Glutamatergic neuron (in vitro differentiated cells): ENCODE results near the gene PKMYT1. TPM values are rescaled to one million over a fixed set of nuclear protein-coding genes. Genes with fewer than 3 reads are reported as not detected.
"Not testable (repeated sequence)": the region's sequence is repeated elsewhere in the genome, so short reads cannot be mapped to it uniquely, and the experiment has no call there.

Experiments
- DNase-seq: peaks from one replicate; pipeline ENCODE4 v3.0.0; 2022
- H3K27ac Mint-ChIP-seq: one replicate; pipeline ENCODE4 v1.8.0; 2020; ENCODE audit warnings: mild to moderate bottlenecking, mixed read lengths, inconsistent platforms; ENCODE audit not compliant: unreplicated experiment
- H3K27me3 Mint-ChIP-seq: one replicate; pipeline ENCODE4 v1.8.0; 2020; ENCODE audit warnings: mild to moderate bottlenecking, moderate library complexity, mixed read lengths, inconsistent platforms; ENCODE audit not compliant: unreplicated experiment
- H3K36me3 Mint-ChIP-seq: one replicate; pipeline ENCODE4 v1.8.0; 2020; ENCODE audit warnings: mild to moderate bottlenecking, mixed read lengths, inconsistent platforms; ENCODE audit not compliant: unreplicated experiment
- H3K4me1 Mint-ChIP-seq: one replicate; pipeline ENCODE4 v1.8.0; 2020; ENCODE audit warnings: mild to moderate bottlenecking, low read depth, mixed read lengths, inconsistent platforms; ENCODE audit not compliant: unreplicated experiment
- H3K4me3 Mint-ChIP-seq: one replicate; pipeline ENCODE4 v1.8.0; 2020; ENCODE audit warnings: mild to moderate bottlenecking, mixed read lengths, inconsistent platforms; ENCODE audit not compliant: unreplicated experiment
- H3K9me3 Mint-ChIP-seq: one replicate; pipeline ENCODE4 v1.8.0; 2020; ENCODE audit warnings: mild to moderate bottlenecking, moderate library complexity, mixed read lengths, inconsistent platforms; ENCODE audit not compliant: unreplicated experiment
- CTCF ChIP-seq: fragments of 200-600 bp; sonication (generic); IDR thresholded peaks from one replicate; pipeline ENCODE4 v1.5.0; 2021; ENCODE audit not compliant: partially characterized antibody, unreplicated experiment
- total RNA-seq: library from RNA; stranded (reverse); fragmentation: NEBNext Ultra II Directional; extraction: Animal tissue kit (Norgen Biotek cat#: 25700); gene quantifications from one replicate; pipeline ENCODE4 v1.2.1, GENCODE V29; 2021; ENCODE audit not compliant: unreplicated experiment

PKMYT1 gene
- total RNA-seq, 1 donor from 2014 or later = 8.5 TPM

DNA sequence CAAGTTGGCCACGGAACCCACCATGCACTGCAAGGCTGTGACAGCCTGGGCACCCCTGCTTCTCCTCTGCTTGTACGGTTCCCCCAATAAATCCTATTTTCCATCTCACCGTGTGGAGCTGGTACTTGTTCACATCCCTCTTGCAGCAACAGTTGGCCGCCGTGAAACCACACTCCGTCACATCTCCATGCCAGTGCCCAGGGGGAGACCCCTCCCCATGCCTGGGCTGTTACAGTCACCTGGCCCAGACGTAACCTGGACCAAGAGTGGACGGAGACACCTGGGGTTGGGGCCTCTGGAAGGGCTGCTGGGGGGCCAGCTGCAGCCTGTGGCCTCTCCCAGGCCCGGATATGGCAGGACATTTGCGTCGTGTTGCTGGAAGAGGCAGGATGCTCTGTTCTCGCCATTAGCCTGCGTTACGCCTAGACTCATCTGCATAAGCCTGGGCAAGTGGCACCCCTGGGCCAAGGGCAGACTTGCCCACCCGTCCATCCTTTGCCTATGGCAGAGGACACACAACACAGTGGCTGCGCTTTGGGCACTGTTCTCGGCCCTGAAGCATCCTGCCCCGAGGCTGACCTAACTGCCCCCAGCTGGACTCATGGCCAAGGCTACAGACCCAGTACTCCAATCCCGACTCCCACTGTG is 30.4 kb downstream of the PKMYT1 start:
- Mint-ChIP-seq H3K4me1 (peaks cover 11% of the 10 kb centered on the region), H3K36me3 (peaks cover 8% of the 10 kb centered on the region), H3K27ac (no peak overlapping the region), H3K9me3 (peaks cover 2% of the 10 kb centered on the region), H3K4me3 (no peak overlapping the region), H3K27me3 (peaks cover 11% of the 10 kb centered on the region)
- no peak for TF ChIP-seq CTCF
- no peak for DNase-seq

- no peak for TF ChIP-seq CTCF
- H3K27ac Mint-ChIP-seq = peak overlapping the region; percentile 17
Measured at GRCh38 chr16:2948807-2949704, 31.2 kb downstream of the PKMYT1 start.

GRCh38 chr16:2946649-2947048 is 33.6 kb downstream of the PKMYT1 start:
- Mint-ChIP-seq H3K27me3 (no peaks in the 10 kb centered on the region), H3K4me1 (peaks cover 2% of the 10 kb centered on the region), H3K4me3 (no peak overlapping the region), H3K9me3 (peaks cover 2% of the 10 kb centered on the region), H3K36me3 (peaks cover 8% of the 10 kb centered on the region), H3K27ac (no peak overlapping the region)
- TF ChIP-seq CTCF = no peak
- no peak for DNase-seq

More at GRCh38 chr16:2948807-2949704, 31.2 kb downstream of the PKMYT1 start:
- Mint-ChIP-seq H3K27me3 (peaks cover 8% of the 10 kb centered on the region), H3K9me3 (peaks cover 2% of the 10 kb centered on the region), H3K36me3 (peaks cover 8% of the 10 kb centered on the region), H3K4me3 (no peak overlapping the region), H3K4me1 (peaks cover 7% of the 10 kb centered on the region)
- DNase-seq = no peak

GRCh38 chr16:2943716-2944115 is 36.5 kb downstream of the PKMYT1 start:
- not testable (repeated sequence) for DNase-seq, H3K4me1 Mint-ChIP-seq, H3K27ac Mint-ChIP-seq, H3K27me3 Mint-ChIP-seq, H3K36me3 Mint-ChIP-seq, H3K9me3 Mint-ChIP-seq, H3K4me3 Mint-ChIP-seq

DNA sequence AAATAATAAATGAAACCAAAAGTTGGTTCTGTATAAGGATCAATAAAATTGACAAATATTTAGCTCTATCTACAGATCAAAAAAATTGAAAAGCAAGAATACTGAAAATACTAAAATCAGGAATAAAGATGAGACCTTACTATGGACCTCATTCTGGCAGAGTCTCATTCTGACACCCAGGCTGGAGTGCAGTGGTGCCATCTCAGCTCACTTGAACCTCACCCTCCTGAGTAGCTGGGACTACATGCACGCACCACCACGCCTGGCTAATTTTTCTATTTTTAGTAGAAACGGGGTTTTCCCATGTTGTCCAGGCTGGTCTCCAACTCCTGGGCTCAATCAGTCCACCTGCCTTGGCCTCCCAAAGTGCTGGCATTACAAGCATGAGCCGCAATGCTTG is 38.2 kb downstream of the PKMYT1 start:
- no peak overlapping the region for H3K27ac Mint-ChIP-seq
- peaks cover 2% of the 10 kb centered on the region for H3K9me3 Mint-ChIP-seq

More for the DNA sequence above, 38.2 kb downstream of the PKMYT1 start:
- H3K36me3 Mint-ChIP-seq = peaks cover 6% of the 10 kb centered on the region
- no peak for TF ChIP-seq CTCF
- no peaks in the 10 kb centered on the region for H3K4me1 Mint-ChIP-seq
- H3K4me3 Mint-ChIP-seq = no peak overlapping the region
- peaks cover 2% of the 10 kb centered on the region for H3K27me3 Mint-ChIP-seq
- DNase-seq = no peak
